Neural cell (in vitro differentiated cells): ENCODE results near the gene AGTPBP1.

Experiments
- CTCF ChIP-seq: fragments of 450-650 bp; IDR thresholded peaks from 2 replicates; pipeline ENCODE4 v1.5.1; 2014; ENCODE audit warnings: antibody characterized with exemption, mild to moderate bottlenecking, moderate library complexity; ENCODE audit not compliant: poor library complexity, severe bottlenecking
- EP300 ChIP-seq: fragments of 450-650 bp; conservative IDR thresholded peaks from 2 replicates; pipeline ENCODE4 v1.6.1; 2014; ENCODE audit warnings: antibody characterized with exemption, mild to moderate bottlenecking, moderate library complexity; ENCODE audit not compliant: poor library complexity, severe bottlenecking
- EZH2 ChIP-seq: fragments of 200-600, 300-800 bp; shearing (Covaris generic), sonication (generic); IDR thresholded peaks from 2 replicates; pipeline ENCODE4 v1.6.1; 2014; ENCODE audit warnings: antibody characterized with exemption, low read length, borderline replicate concordance, mild to moderate bottlenecking; ENCODE audit not compliant: insufficient read depth, poor library complexity, severe bottlenecking
- MXI1 ChIP-seq: fragments of 450-650 bp; conservative IDR thresholded peaks from 2 replicates; pipeline ENCODE4 v1.6.1; 2014; ENCODE audit warnings: antibody characterized with exemption, mild to moderate bottlenecking; ENCODE audit not compliant: poor library complexity, severe bottlenecking
- POLR2AphosphoS5 ChIP-seq: IDR thresholded peaks from 2 replicates; pipeline ENCODE4 v1.6.1; 2012
- REST ChIP-seq: IDR thresholded peaks from 2 replicates; pipeline ENCODE4 v1.6.1; 2012; ENCODE audit warnings: borderline replicate concordance
- SMC3 ChIP-seq: fragments of 450-650 bp; conservative IDR thresholded peaks from 2 replicates; pipeline ENCODE4 v1.6.1; 2014; ENCODE audit warnings: antibody characterized with exemption, mild to moderate bottlenecking, moderate library complexity; ENCODE audit not compliant: poor library complexity
- TAF1 ChIP-seq: IDR thresholded peaks from 2 replicates; pipeline ENCODE4 v1.6.1; 2012; ENCODE audit warnings: low read depth

- TF ChIP-seq POLR2AphosphoS5: no peak
- TF ChIP-seq CTCF: no peak
- TF ChIP-seq MXI1: no peak
- no peak for TF ChIP-seq EZH2
- no peak for TF ChIP-seq REST
- TF ChIP-seq SMC3: no peak
- TF ChIP-seq TAF1: no peak
- no peak for TF ChIP-seq EP300
Measured at GRCh38 chr9:85738509-85738908, 3.2 kb downstream of the AGTPBP1 start.
